Activated effector memory CD4-positive, alpha-beta T cell treated with Interleukin-2 at 50 U/mL for 16 hours (primary cell): Measurements from ENCODE around the gene CBX7.
"Not testable (repeated sequence)": the region's sequence is repeated elsewhere in the genome, so short reads cannot be mapped to it uniquely, and the experiment has no call there.

Experiments used
- DNase-seq: peaks from one replicate; pipeline ENCODE4 v3.0.0-alpha.2; 2020

CBX7 gene

DNA sequence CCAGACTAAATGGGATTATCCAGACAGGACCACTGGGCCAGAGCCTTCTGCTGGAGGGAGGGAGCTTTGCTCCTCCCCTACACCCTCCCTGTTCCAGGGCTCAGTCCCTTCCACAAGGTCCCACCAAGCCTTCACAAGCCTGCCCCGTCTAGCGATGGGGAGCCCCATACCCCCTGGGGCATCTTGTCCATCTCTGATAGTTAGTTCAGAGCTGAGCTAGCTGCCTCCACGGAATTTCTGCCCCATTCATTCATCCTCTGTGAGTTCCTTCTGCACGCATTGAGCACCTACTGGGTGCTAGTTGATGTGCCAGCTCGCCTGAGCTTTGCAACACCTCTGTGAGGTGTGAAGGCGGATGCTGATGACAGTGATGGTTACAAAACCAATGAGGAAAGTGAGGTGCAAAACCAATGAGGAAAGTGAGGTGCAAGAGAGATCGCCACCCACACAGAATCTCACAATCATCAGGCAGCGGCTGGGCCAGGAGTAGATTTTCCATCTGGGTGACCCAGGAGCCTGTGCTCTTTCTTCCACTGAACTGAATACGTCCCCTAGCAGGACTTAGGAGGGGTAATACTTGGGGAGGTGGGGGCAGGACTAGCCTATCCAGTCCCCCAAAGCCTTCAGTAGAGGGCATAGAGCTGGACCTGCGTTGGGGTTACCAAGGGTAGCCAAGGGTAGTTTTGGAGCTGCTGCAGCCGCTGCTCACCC, 21.5 kb upstream of the CBX7 start:
- DNase-seq: peak; percentile 34

DNA sequence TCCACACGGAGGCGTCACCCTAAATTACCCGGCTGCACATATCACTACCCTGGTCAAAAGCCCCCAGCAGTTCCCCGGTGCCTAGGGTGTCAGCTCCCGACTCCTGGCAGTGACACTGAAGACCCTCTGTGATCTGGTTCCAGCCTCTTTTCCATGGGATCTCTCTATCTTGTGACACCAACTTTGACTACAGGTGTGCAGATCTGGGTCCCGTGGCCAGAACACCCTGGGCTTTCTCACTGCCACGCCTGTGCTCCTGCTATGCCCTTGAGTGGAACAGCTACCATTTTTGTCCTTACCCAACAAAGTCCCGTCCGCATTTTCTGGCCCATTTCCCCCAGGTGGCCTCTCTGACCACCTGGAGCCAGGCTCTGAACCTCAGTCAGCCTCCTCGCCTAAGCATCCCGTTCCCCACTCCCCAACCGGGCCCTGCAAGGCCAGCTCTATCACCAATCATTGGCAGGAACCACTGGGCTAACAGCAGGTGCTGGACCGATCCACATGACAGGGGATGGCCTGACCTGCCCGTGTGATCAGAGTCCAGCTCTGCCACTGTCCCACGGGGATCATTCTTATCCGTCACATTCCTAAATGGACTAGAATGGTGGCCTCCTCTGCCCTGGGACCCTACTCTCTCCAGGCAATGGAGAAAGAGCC, 20.7 kb upstream of the CBX7 start:
- no peak for DNase-seq

DNA sequence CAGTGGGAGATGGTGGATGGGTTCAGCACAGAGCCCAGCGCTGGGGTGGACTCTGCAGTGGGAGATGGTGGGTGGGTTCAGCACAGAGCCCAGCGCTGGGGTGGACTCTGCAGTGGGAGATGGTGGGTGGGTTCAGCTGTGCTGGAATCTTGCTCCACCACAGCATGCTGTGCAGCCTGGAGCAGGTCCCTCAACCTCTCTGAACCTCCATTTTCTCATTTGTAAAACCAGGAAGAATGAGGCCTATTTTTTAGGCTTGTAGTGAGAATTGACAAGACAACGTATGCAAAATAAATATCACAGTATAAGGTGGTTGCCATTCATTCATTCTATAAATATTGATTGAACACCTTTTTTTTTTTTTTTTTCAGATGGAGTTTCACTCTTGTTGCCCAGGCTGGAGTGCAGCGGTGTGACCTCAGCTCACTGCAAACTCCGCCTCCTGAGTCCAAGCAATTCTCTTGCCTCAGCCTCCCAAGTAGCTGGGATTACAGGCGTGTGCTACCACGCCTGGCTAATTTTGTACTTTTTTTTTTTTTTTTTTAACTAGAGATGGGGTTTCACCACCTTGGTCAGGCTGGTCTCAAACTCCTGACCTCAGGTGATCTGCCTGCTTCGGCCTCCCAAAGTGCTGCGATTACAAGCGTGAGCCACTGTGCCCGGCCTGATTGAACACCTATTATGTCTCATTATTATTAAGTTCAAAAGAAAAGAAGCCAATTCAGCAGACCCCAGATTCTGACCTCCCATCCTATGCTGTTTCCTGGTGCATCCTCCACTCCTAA, 20.0 kb upstream of the CBX7 start:
- DNase-seq: not testable (repeated sequence)

DNA sequence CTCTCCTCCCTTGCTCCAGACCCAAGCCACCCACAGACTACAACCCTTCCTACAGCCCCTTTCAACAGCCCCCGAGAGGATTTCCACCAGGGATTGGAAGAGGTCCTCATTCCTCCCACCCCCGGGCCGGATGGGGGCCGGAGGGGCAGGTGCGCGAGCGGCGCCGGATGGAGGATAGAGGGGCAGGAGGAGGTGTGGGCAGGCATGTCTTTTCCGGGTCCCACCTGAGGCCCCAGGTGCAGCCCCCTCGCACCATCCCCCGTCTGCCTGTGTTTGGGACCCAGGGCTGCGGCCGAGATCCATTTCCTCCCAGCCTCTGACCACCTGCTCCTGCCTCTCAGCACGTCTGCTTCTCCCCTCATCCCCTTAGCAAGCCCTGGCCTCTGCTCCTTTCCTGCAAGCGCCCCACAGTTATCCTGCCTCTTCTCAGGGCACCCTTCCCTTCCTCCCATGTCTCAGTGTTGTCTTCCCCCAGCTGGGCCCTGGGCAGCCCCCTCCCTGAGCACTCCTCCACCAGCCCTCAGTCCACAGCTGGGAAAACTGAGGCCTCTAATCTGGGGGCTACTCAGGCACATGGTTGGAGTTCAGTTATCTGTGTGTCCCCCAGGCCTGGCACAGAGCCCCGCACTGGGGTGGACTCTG, 19.3 kb upstream of the CBX7 start:
- no peak for DNase-seq

DNA sequence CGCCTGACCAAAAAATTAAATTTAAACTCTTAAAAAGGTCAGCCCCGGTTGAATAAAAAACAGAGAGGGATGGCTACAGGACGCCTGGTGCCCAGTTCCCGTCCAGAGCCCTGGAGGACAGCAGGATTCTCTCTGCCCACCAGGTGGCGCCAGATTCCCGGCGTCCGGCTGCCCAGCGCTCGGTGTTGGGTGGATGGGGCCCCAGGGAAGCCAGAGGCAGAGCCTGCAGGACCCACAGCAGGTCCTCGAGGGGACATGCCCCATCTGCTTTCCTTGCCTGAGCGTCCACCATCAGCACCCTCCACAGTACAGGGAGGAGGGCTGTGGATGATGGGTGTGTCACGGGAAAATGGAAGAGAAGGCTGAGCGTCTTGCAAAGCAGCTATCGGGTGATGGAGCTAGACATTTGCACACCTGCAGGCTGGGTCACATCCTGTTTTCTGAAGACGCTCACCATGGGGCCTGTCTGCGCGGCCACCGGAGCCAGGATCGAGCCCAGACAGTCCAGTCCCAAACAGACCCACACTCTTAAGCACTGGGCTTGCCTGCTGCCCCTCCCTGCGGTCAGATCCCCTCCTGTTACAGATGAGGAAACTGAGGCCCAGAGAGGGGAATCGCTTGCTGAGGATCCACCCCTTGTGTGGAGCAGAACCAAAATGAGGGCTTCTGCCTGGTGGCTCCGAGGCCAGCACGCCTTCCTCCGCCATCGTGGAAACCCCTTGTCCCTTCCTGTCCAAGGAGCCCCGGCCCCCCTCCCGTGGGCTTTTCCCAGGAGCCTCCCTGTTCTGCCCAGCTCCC, 18.5 kb upstream of the CBX7 start:
- DNase-seq: peak; percentile 78

DNA sequence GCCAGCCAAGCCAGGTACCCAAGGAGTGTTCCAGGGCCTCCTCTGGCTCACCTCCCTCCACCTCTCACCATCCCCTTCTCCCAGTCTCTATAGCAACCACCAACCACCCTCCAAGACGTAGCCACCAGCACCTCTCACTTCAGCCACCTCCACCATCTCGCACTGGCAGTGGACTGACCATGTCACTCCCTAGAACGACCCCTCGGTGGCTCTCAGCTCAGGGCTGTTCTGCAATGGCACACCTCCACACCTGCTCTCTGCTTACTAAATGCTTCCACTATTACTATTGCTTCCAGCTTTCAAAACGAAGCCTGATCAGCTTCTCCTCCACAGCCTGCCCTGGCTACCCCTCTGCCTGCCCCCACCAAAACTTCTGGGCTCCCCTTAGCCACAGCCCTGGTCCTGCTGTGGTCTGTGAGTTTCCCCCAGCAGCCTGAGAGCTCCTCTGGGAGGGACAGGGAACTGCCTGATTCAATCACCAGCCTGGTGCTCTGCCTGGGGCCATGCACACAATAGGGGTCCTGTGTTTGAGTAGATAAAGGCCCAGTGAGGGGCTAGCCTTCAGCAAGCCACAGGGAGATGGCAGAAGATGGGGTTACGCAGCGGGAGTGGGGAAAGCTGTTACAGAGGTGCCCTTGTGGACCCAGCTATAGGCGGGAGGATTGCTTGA, 17.5 kb upstream of the CBX7 start:
- no peak for DNase-seq

DNA sequence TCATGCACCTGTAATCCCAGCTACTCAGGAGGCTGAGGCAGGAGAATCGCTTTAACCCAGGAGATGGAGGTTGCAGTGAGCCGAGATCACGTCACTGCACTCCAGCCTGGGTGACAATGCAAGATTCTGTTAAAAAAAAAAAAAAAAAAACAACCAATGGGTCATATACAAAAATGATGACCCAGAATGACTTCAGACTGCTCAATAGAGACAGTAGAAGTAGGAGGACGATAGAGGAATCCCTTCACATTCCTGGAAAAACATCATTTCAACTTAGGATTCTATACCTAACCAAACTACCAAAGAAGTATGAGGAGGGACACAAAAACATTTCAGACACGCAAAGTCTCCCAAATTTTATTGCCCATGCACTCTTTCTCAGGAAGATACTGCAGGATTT, 14.1 kb upstream of the CBX7 start:
- DNase-seq: no peak

DNA sequence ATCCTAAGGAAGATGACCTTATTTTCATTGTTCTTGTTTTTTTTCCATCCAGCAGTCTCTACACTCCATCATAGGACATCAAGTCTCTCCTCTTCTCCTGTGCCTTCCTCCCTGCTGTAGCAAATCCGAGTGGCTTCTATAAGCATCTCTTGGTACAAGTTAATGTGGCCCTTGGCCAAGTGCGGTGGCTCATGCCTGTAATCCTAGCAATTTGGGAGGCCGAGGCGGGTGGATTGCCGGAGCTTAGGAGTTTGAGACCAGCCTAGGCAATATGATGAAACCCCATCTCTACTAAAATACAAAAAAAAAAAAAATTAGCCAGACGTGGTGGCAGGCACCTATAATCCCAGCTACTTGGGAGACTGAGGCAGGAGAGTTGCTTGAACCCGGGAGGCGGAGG, 3.6 kb upstream of the CBX7 start:
- not testable (repeated sequence) for DNase-seq

DNA sequence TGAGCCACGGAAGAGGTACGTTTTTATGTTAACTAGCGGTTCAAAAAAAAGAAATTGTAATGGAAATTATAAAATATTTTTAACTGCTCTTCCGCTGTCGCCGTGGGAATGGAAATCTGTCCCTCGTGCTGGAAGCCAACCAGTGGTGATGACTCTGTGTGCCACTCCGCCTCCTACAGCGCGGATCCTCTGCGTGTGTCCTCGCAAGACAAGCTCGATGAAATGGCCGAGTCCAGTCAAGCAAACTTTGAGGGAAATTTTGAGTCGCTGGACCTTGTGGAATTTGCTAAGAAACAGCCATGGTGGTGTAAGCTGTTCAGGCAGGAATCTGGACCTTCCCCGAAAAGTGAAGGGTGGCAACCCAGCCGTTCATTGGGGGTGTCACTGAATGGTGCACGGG, 2.9 kb upstream of the CBX7 start:
- no peak for DNase-seq

DNA sequence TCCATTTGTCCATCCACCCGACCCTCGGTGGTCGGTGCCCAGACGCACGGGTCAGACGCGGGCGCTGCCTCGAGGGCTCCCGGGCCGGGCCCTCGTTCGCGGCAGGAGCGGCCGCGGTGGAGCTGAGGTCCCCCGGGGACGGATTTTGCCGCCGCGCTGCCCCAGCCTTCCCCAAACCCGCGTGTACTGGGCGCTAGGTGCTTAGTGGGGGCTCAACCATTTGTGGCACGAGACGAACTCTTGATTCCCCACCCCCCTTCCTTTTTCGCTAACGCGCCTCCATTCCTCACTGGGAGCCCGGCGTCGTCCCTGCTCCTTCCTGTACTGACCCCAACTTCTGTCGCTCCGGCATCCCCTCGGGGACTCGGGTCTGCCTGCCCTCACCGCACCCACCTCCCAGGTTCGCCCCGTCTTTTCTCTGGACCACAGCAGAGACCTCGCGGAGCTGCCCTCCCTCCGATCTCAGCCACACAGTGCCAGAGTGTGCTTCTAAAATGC, 789 bp upstream of the CBX7 start:
- DNase-seq: no peak

DNA sequence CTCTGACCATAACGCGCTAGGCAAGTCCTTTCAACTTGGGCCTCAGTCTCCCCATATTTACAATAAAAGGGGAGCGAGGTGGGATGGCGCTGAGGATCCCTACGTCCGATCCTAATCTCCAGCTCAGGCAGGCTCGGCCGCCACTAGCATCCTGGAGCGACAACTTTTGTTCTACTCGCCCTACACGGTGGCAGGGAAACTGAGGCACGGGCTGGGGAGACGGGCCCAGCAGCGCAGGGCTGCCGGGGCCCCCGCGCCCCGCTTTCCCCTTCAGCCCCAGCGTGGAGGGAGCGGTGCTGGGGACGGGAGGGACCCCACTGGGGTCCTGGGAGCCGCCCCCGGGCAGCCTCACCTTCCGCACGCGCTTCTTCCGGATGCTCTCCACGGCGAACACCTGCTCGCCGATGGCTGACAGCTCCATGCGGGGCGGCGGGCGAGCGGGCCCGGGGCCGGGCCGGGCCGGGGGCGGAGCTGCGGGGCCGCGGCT, 413 bp downstream of the CBX7 start:
- no peak for DNase-seq

DNA sequence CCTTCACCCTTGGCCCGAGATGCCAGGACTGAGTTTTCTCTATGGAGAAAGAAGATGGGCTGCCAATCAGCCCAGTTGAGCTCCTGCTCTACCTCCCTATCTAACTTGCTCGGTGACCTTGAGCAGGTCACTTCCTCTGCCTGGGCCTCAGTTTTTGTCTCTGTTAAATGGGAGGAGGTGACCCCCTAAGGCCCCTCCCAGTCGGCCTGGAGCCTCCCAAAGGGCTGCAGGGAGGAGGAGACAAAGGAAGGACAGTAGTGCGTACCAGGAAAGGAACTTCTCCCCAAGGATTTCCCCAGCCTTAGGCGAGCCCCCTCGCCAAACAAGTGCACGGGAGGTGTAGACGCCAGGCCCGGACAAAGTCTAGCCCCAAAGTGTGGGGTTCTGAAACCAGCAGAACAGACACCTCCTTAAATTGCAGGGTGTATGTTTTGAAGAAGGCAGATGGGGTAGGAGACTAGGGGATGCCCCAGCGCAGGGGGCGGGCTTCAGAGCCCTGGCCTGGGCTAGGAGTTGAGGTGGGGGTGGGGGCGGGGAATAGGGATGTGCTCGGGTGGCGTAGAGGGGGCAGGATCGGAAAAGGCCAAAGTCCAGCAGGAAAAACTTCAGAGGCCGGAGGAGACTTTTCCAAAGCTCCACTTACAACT, 1.0 kb downstream of the CBX7 start:
- no peak for DNase-seq

DNA sequence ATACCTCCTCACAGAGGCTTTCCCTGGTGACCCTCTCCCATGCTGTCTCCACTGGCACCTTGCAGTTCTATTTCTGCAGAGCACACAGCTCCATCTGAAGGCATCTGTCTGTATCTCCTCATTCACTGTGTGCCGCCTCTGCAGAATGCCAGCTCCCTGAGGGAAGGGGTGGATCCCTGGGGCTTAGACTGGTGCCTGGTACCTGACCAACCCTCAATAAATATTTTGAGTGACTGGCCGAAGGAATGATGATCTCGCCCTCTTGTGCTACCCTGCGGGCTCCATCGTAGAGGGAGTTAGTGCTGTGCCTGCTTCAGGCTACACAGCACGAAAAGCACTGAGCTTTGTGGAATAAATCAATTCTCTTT, 1.6 kb downstream of the CBX7 start:
- DNase-seq: no peak

DNA sequence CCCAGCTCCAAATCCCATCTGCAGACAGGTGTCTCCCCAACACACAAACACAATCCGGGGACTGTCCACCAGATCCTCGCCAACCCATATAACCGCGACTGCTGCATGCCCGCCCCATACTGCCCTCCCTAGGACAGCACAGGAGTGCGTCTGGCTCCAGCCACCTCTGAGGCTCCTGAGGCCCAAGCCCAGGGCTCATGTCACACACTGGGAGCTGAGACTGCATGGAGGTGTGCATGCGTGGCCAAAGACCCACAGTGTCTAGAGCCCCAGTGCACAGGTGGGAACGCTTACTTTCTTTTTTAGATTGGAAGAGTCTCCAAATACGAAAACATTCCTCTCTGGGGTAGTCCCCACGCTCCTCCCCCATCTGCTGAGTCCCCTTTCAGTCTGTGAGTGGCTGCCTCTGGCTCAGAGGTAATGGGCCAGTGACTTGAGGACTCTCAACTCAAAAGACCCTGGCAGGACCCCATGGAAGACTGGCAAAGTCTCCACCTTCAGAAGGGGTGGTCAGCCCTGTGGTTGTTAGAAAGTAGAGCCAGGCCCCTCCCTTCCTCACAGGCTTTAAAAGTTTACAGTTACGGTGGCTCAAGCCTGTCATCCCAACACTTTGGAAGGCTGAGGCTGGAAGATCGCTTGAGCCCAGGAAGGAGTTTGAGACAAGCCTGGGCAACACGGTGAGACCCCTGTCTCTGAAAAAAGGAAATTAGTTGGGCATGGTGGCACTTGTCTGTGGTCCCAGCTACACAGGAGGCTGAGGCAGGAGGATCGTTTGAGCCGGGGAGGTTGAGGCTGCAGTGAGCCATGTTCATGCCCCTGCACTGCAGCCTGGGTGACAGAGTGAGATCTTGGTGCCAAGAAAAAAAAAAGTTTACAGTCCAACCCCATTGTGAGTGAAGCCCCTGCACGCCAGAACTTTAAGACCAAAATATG, 2.3 kb downstream of the CBX7 start:
- no peak for DNase-seq

DNA sequence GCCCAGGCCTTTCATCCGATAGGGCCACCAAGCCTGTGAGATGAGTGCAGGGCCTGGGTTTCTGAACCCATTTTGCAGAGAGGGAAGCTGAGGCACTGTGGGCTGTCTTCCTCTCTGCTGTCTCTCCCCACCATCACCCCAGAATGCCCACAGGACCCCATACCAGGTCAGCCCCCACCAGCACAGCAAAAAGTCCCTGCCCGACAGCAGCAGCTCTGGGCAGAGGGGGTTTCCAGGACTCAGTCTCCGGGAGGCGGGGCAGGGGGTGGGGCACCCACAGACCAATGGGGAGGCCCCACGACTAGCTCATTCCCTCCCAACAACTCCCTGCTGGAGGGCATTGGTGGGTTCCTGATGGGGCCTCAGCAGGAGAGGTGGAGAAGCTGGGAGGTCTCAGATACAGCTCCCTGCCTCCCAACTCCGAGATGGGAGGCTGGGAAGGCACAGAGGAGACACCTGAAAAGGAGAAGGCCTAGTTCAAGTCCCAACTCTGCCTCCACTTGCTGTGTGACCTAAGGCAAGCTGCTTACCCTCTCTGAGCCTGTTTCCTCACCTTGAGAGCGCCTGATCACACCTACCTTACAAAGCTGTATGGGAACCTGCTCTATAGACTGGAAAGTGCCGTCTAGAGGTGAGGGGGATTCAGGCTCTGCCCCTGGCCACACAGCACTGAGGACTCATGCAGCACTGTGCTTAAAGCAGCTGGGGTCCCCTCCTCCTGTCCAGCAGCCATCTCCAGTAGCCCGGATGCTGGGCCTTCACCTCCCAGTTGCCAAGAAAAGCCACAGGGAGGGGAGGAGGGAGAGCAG, 3.5 kb downstream of the CBX7 start:
- DNase-seq: peak; percentile 50

DNA sequence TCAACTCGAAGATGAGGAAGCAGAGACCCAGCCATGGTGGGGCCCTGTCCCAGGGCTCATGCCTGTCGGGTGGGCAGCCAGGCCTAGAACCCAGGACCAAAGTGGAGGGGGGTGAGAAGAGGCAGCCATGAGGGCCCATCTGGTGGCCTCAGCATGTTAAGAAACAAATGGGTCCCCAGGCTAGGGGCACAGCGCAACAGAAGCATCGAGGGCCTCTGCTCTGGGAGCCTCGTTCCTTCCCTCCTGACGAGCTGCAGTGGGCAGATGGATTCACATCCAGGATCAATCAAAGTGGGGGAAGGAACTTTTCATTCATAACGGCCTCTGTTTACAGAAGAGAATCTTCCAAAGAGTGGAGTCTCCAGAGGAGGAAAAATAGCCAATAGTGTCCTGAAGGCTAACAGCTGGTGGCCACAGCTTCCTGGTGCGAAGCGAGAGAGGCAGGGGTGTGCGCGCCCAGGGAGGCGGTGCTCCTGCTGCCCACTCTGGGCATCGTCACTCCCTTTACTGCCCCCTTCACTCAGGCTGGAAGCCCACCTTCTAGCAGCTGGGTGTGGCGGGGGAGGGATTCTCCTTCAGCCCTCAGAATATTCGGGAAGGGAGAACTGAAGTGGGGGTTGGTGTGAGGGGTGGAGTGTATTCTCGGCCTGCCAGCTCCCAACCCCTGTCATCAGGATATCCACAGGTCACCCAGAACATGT, 4.3 kb downstream of the CBX7 start:
- no peak for DNase-seq

DNA sequence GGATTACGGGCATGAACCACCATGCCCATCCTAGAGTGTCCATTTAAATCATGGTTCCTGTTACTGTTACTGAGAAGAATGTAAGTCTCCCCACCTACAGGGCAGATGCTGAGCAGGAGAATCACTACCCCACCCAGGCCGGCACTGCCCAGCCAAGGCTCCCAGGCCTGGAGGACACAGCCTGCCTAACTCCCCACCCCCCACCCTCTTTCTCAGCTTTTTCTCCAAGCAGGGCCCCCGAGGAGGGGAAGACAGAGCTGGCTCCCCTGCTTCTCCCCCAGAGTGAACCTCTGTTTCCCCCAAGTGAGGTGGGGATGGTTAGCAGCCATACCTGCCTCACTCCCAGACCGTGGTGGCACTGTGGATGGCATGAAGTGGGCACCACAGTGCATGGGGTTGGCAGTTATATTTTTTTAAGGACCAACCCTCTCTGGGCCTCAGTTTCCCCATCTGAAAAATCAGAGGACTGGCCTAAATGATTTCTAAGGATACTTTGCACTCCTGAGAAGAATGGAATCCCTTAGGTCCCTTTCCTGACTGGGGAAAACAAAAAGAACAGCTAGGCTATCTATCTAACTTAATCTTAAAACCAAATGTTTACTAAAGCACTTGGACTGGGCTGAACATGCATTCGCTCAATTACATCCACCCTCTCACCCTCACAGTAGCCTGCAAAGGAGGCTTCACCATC, 5.0 kb downstream of the CBX7 start:
- DNase-seq: no peak
